Measurements from ENCODE around the gene RANGRF.

DNA sequence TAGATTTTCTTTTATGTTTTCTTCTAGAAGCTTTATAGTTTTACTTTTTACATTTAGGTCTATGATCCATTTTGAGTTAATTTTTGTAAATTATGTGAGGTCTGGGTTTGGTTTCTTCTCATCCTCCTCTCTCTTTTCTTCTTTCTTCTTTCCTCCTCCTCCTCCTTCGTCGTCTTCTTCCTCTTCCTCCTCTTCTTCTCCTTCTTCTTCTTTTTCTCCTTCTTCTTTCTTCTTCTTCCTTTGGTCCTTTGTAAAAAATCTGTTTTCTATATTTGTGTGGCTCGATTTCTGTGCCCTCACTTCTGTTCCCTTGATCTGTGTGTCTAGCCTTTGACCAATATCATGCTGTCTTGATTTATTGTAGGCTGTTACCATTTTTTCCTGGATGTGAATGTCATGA, 11.8 kb downstream of the RANGRF start:
- no peak for TF ChIP-seq CTCF (conservative IDR thresholded peaks at IDR 0.05)
- TF ChIP-seq ZFX (IDR thresholded peaks at IDR 0.05) = no peak
